ENCODE measurements around the gene CRACR2A. TPM values are rescaled to one million over a fixed set of nuclear protein-coding genes. Genes with fewer than 3 reads are reported as not detected.

CRACR2A gene
- total and polyA plus RNA-seq, 2 donors from 2014 or later: 0.22 to 6.1 TPM

GRCh38 chr12:3587402-3588013 is 165.4 kb downstream of the CRACR2A start:
- Histone ChIP-seq H3K9me3 (ENCODE audit: control insufficient read depth in 2 of 3, insufficient read depth in 1 of 3, low read length in 3 of 3) (no peaks in the 10 kb centered on the region), H3K27ac (ENCODE audit: low read depth in 2 of 2, low read length in 2 of 2) (no peak overlapping the region), H3K9ac (ENCODE audit: low read length in 3 of 3) (no peak overlapping the region), H3K27me3 (ENCODE audit: control insufficient read depth, insufficient read depth, low read length) (no peaks in the 10 kb centered on the region), H3K36me3 (ENCODE audit: control insufficient read depth in 2 of 3, insufficient read depth in 3 of 3, low read length in 3 of 3) (no peaks in the 10 kb centered on the region), H3K4me3 (ENCODE audit: low read length in 3 of 3) (no peak overlapping the region), H3K4me1 (ENCODE audit: control insufficient read depth in 2 of 3, insufficient read depth in 2 of 3, low read depth in 1 of 3, low read length in 3 of 3) (no peaks in the 10 kb centered on the region)
- DNase-seq (no peak), FAIRE-seq (no peak)
- intact Hi-C loops (cut with DNase I): no loop called here
- TF ChIP-seq CTCF (IDR thresholded peaks at IDR 0.05; ENCODE audit: borderline replicate concordance, extremely low read depth, insufficient read depth): no peak

- TF ChIP-seq CTCF (IDR thresholded peaks at IDR 0.05; ENCODE audit: borderline replicate concordance, extremely low read depth, insufficient read depth): no peak
- H3K36me3 ChIP-seq (ENCODE audit: control insufficient read depth in 2 of 3, insufficient read depth in 3 of 3, low read length in 3 of 3): no peaks in the 10 kb centered on the region
- DNase-seq (no peak), FAIRE-seq (no peak)
- H3K27me3 ChIP-seq (ENCODE audit: control insufficient read depth, insufficient read depth, low read length): no peaks in the 10 kb centered on the region
- no peaks in the 10 kb centered on the region for H3K9me3 ChIP-seq (ENCODE audit: control insufficient read depth in 2 of 3, insufficient read depth in 1 of 3, low read length in 3 of 3)
- H3K4me1 ChIP-seq (ENCODE audit: control insufficient read depth in 2 of 3, insufficient read depth in 2 of 3, low read depth in 1 of 3, low read length in 3 of 3): no peaks in the 10 kb centered on the region
- no peak overlapping the region for H3K9ac ChIP-seq (ENCODE audit: low read length in 3 of 3)
- H3K4me3 ChIP-seq (ENCODE audit: low read length in 3 of 3): no peak overlapping the region
- intact Hi-C loops (cut with DNase I): no loop called here
- H3K27ac ChIP-seq (ENCODE audit: low read depth in 2 of 2, low read length in 2 of 2): no peak overlapping the region
Observed at GRCh38 chr12:3583656-3584334, 169.1 kb downstream of the CRACR2A start.

GRCh38 chr12:3580094-3580749 is 172.7 kb downstream of the CRACR2A start:
- no peak for FAIRE-seq
- no peaks in the 10 kb centered on the region for H3K36me3 ChIP-seq (ENCODE audit: control insufficient read depth in 2 of 3, insufficient read depth in 3 of 3, low read length in 3 of 3)
- intact Hi-C loops (cut with DNase I): no loop called here

More at GRCh38 chr12:3580094-3580749, 172.7 kb downstream of the CRACR2A start:
- TF ChIP-seq CTCF (IDR thresholded peaks at IDR 0.05; ENCODE audit: borderline replicate concordance, extremely low read depth, insufficient read depth): no peak
- Histone ChIP-seq H3K4me3 (ENCODE audit: low read length in 3 of 3) (no peak overlapping the region), H3K27ac (ENCODE audit: low read depth in 2 of 2, low read length in 2 of 2) (no peak overlapping the region), H3K9me3 (ENCODE audit: control insufficient read depth in 2 of 3, insufficient read depth in 1 of 3, low read length in 3 of 3) (no peaks in the 10 kb centered on the region), H3K9ac (ENCODE audit: low read length in 3 of 3) (no peak overlapping the region), H3K4me1 (ENCODE audit: control insufficient read depth in 2 of 3, insufficient read depth in 2 of 3, low read depth in 1 of 3, low read length in 3 of 3) (no peaks in the 10 kb centered on the region), H3K27me3 (ENCODE audit: control insufficient read depth, insufficient read depth, low read length) (no peaks in the 10 kb centered on the region)
- DNase-seq: no peak
